HG03060 (cell line): Measurements from ENCODE around the gene MLYCD.
A peak's percentile ranks its signal among the peaks of the same experiment; 100 is the strongest.

ENCODE experiments used
- ATAC-seq: cut with Tn5 transposase; IDR thresholded peaks from one replicate; pipeline ENCODE4 v1.9.1; 2021; ENCODE audit warnings: low read depth, moderate number of reproducible peaks; ENCODE audit not compliant: unreplicated experiment

MLYCD gene

DNA sequence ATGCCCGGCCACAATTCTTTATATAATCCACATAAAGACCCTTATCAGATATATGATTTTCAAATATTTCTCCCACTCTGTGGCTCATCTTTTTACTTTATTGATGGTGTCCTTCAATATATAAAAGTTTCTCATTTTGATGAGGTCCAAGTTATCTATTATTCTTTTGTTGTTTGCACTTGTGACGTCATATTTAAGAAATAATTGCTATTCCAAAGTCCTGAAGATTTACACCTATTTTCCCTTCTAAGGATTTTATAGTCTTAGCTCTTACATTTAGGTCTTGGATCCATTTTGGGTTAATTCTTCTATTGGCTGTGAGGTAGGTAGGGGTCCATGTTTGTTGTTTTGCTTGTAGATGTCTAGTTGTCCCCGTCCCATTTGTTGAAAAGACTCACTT, 3.0 kb upstream of the MLYCD start:
- ATAC-seq = no peak

DNA sequence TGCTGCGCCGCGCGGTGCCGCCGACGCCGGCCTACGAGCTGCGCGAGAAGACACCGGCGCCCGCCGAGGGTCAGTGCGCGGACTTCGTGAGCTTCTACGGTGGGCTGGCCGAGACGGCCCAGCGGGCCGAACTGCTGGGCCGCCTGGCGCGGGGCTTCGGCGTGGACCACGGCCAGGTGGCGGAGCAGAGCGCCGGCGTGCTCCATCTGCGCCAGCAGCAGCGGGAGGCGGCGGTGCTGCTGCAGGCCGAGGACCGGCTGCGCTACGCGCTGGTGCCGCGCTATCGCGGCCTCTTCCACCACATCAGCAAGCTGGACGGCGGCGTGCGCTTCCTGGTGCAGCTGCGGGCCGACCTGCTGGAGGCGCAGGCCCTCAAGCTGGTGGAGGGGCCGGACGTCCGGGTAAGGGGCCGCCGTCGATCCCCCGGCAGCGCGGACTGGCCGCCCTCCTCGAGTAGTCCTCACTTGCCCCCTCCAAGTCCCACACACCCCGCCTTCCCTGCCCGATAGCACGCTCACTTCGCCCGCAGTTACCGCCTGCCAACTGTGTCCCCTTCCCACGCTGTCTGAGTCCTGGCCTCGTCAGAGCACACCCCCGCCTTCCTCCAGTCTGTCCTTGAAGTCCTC, 470 bp downstream of the MLYCD start:
- peak; percentile 30 for ATAC-seq

GRCh38 chr16:83899978-83900377, 1.1 kb downstream of the MLYCD start:
- no peak for ATAC-seq

GRCh38 chr16:83900571-83900970, 1.7 kb downstream of the MLYCD start:
- ATAC-seq = no peak

GRCh38 chr16:83901101-83901500, 2.2 kb downstream of the MLYCD start:
- no peak for ATAC-seq

DNA sequence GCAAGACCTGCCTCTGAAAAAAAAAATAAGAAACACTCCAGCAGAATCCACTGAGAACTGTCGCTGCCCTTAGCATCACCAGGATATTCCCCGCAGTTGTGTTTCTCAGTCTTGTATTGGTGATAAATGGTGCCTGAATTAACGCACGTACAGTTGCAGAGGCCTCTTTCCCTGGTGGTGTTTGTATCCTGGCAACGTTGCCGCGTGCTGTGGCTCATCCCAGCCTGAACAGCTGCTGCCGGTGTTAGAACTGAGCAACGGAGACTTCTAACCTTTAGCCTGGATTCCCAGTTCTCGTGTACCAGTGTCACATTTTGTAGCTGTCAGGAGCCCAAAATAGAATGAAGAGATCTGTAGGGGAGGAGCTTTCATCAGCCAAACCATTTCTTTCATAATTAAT, 4.8 kb downstream of the MLYCD start:
- ATAC-seq = no peak

DNA sequence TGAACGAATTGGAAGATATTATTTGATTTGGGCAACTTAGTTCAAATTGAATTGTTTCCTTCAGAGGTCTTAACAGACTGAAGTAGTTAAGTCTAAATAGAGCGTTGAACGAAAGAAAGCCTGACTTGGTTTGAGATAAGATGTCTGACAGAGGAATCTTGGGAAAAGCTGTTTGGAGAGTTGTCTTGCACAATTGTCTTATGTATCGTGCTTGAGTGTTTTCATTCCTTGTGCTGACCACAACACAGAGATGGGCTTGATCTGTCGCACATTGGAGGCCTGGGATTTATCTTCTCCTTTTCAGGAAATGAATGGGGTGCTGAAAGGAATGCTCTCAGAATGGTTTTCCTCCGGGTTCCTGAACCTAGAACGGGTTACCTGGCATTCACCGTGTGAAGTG, 7.8 kb downstream of the MLYCD start:
- no peak for ATAC-seq

DNA sequence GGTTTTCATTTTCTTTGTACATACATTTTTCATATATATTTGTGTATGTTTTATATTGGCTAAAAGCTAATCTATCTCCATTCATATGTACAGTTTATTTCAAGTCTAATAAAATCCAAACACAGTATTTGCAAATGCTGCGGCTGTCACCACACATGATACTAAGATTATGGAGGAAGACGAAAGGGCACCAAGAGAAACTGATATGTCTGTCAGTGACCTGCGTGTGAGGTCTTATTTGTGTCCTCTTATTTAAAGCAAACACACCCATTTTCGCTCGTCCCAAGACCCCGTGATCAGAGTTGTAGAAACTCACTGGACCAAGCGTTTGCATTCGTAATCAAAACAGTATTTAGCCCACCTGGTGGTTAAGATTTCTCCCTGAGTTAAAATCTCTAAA, 8.2 kb downstream of the MLYCD start:
- ATAC-seq = no peak

GRCh38 chr16:83907631-83908250, 8.8 kb downstream of the MLYCD start:
- no peak for ATAC-seq

- no peak for ATAC-seq
These were observed 9.9 kb downstream of the MLYCD start for GRCh38 chr16:83908798-83909197.

DNA sequence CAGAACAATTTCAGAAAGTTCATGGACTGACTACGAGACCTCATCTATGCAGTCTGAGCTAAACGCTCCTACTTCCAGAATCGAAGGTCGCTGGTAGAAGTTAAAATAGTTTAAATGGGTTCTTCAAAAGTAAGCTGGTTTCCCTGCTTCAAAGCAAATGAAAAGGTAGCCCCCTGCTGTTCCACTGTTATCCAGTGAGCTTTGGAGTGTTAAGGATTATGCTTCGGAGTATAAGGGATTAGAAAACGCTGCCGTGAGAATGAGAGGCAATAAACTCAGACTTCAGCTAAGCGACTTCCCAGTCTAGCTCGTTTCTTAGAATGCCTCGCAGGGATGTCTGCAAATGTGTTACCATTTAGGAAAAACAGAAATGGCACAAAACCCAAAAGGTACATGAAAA, 12.4 kb downstream of the MLYCD start:
- no peak for ATAC-seq

DNA sequence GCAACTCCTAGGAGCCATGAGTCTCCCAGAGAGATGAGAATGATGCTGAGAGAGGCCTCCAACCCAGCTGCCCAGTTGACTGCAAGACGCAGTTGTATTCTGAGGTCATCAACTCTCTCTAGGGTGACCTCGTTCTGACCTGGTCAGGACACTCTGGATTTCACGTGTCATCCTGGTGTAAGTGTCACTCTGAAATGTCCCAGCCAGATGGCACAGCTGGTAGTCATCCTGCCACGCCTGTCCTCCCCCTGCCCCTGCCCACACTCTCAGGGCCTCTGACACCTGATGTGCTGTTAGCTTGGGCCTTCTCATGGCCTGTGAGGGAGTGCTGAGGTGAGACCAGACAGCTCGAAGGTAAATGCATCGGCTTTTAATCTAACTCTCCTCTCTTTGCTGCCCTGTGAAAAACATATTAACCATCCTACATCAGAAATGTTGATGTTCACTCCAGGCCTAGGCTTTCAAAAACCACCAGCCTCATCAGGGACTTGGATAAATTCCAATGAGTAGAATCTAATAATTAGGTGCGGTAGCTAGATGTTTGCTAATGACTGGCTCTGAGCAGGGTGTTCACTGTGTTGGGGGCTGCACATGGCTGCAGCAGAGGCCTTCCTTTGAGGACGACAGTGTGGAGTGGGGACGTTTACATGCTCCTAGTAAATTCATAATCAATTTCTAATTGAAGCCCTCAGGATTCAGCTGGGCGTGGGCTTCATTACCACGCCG, 13.8 kb downstream of the MLYCD start:
- ATAC-seq = no peak

- no peak for ATAC-seq
These were observed 14.3 kb downstream of the MLYCD start for GRCh38 chr16:83913245-83913633.

DNA sequence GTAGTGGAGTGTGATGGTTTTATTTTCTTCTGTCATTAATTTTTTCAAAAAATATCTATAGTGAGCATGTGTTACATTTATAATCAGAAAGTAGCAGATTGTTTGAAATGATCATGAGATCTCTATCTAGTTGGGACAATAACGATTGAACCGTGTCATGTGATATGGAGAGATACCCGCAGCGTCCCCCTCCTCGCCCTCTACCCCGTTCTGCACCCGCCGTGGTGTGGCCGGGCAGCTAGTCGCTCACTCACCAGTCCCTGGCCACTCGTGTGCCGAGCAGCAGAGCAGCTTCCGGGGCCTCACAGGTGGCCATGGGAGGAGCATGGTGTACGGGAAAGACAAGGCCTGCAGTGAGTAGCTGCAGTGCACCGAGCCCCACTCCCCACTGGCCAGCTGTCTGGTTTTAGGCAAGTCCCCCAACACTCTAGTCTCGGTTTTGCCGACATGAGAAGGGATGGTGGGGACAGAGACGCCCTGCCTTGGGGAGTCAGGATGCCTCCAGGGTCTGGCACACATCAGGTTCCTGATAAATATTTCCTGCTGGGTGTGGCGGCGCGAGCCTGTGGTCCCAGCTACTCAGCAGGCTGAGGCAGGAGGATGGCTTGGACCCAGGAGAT, 15.3 kb downstream of the MLYCD start:
- no peak for ATAC-seq

DNA sequence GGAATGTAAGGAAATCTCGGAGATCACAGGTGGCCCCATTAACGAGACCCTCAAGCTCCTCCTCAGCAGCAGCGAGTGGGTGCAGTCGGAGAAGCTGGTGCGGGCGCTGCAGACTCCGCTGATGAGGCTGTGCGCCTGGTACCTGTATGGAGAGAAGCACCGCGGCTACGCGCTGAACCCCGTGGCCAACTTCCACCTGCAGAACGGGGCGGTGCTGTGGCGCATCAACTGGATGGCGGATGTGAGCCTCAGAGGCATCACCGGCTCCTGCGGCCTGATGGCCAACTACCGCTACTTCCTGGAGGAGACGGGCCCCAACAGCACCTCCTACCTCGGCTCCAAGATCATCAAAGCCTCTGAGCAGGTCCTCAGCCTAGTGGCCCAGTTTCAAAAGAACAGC, 16.2 kb downstream of the MLYCD start:
- ATAC-seq = no peak

GRCh38 chr16:83915491-83915890, 16.6 kb downstream of the MLYCD start:
- no peak for ATAC-seq

GRCh38 chr16:83917152-83918120, 18.5 kb downstream of the MLYCD start:
- ATAC-seq = no peak

DNA sequence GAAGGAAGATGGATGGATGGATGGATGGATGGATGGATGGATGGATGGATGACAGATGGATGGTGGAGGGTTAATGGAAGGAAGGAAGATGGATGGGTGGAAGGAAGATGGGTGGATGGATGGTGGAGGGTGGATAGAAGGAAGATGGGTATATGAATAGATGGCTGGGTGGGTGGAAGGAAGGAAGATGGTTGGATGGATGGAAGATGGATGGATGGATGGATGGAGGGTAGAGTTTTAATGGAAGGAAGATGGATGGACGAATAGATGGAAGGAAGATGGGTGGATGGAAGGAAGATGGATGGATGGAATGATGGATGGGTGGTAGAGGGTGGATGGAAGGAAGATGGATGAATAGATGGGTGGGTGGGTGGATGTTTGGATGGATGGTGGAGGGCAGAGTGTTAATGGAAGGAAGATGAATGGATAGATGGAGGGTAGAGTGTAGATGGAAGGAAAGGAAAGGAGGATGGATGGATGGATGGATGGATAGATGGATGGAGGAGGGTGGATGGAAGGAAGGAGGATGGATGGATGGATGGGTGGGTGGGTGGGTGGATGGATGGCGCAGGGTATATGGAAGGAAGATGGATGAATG, 22.1 kb downstream of the MLYCD start:
- ATAC-seq = no peak

DNA sequence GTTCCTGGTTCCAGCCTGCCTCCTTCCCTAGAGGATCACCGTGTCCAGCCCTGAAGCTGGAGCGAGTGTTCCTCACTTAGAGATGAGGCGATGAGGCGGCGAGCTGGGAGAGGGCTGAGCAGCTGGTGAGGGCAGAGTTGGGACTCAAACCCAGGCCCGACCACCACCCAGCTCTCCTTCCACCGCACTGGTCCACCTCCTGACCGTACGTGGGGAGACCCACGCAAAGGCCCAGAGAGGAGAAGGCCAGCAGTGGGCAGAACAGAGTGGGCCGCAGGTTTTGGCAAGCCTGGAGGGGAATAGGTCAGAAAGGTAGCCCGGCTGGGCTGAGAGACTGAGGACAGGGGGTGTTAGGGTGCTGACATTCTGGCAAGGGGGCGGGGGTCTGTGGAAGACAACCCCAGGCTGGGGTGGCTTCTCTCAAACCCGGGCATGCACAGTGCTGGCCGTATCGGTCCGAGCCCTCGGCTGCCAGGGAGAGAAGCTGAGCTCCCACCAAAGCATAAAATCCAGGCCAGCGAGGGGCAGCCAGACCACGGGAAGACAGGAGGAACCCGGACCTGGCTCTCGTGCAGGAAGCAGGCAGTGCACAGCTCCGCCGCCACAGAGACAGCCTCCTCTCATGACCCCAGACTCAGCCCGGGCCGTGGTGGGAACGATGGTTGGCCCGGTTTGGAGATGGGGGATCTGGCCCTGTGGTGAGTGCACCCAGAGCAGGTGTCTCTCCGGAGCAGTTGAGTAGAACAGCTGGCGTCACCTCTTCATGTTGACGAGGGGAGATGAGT, 24.9 kb downstream of the MLYCD start:
- ATAC-seq = no peak
